ENCODE data around the gene DCAF11. TPM values are rescaled to one million over a fixed set of nuclear protein-coding genes. Genes with fewer than 3 reads are reported as not detected.

Gene DCAF11
- total RNA-seq, 4 donors from 2014 or later, result 50.1 to 76.0 (median 54.4) TPM

DNA sequence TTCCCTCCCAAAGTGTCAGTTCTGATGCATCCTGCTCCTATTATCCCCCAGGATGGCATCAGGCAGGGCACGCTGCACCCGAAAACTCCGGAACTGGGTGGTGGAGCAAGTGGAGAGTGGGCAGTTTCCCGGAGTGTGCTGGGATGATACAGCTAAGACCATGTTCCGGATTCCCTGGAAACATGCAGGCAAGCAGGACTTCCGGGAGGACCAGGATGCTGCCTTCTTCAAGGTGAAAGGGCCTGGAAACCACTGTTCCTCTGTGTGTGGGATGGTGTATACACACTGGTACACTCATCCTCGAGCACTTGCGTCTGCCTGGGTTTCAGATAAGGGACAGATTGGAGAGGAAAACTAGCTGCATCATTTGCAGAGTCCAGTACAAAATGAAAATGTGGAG is 47.5 kb downstream of the DCAF11 start:
- no peak for DNase-seq (ENCODE audit: low spot score)
- peak; percentile 11 for ATAC-seq (ENCODE audit: low FRiP score)
- no peak for TF ChIP-seq CTCF (IDR thresholded peaks at IDR 0.05)

- TF ChIP-seq CTCF (IDR thresholded peaks at IDR 0.05), result no peak
- ATAC-seq (ENCODE audit: low FRiP score) (no peak), DNase-seq (ENCODE audit: low spot score) (no peak)
These were observed 50.0 kb downstream of the DCAF11 start for GRCh38 chr14:24164518-24164991.

- DNase-seq (ENCODE audit: low spot score) (no peak), ATAC-seq (ENCODE audit: low FRiP score) (no peak)
- TF ChIP-seq CTCF (IDR thresholded peaks at IDR 0.05), result no peak
These were observed 51.2 kb downstream of the DCAF11 start for GRCh38 chr14:24165785-24166184.

GRCh38 chr14:24167469-24168114 is 53.0 kb downstream of the DCAF11 start:
- no peak for DNase-seq (ENCODE audit: low spot score)
- TF ChIP-seq CTCF (IDR thresholded peaks at IDR 0.05), result no peak
- ATAC-seq (ENCODE audit: low FRiP score), result no peak

GRCh38 chr14:24171422-24172260 is 57.1 kb downstream of the DCAF11 start, which contains the start of gene REC8:
Gene REC8 (plus strand): TSS chr14:24172080. CDS start chr14:24172553, 473 bp downstream.
- no peak for TF ChIP-seq CTCF (IDR thresholded peaks at IDR 0.05)
- DNase-seq (ENCODE audit: low spot score), result peak; percentile 46
- peak; percentile 92 for ATAC-seq (ENCODE audit: low FRiP score)

DNA sequence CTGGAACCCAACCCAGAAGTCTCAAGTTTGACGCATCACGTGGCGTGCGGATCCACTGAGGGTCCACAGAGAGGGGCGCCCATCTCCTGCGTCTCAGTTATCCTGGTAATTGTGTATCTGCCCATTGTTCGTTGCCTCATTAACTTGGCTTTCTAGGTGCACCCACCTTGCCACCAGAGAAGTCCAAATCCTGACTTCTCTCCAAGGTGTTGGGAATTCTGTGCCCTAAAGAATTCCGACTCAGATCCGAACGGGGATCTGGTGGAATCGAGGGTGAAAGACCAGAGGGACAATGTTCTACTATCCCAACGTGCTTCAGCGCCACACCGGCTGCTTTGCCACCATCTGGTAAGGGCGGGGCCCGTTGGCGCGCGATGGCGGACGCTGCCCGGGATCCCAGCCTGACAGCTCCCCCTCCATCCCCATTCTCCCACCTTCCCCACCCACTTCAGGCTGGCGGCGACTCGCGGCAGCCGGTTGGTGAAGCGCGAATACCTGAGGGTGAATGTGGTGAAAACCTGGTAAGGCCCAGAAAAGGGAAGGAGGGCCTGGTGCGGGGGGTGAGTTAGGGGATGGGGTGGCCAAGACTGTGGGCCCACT is 57.8 kb downstream of the DCAF11 start:
- no peak for TF ChIP-seq CTCF (IDR thresholded peaks at IDR 0.05)
- no peak for DNase-seq (ENCODE audit: low spot score)

More for the DNA sequence above, 57.8 kb downstream of the DCAF11 start:
- peak; percentile 2 for ATAC-seq (ENCODE audit: low FRiP score)

All from omental fat pad (tissue), 4 donors.